Neutrophil (primary cell): ENCODE results near the gene PTPMT1.

Experiments used
- H3K27ac ChIP-seq: fragments of 200-600 bp; sonication (generic); 2 replicates; pipeline ENCODE4 v1.5.1; 2016; ENCODE audit warnings: mild to moderate bottlenecking, moderate library complexity
- H3K27me3 ChIP-seq: fragments of 200-600 bp; sonication (generic); 2 replicates; pipeline ENCODE4 v1.6.0; 2016; ENCODE audit warnings: mild to moderate bottlenecking
- H3K36me3 ChIP-seq: fragments of 200-600 bp; sonication (generic); 2 replicates; pipeline ENCODE4 v1.5.1; 2017
- H3K4me1 ChIP-seq, 2 experiments: fragments of 200-600 bp in 1 of 2; sonication (generic) in 1 of 2; 1 replicate in 1 of 2; 2 replicates in 1 of 2; pipeline versions ENCODE4 v1.5.1 to v1.6.1; 2013 to 2016; ENCODE audit warnings: low read depth in 1 of 2, low read length in 1 of 2, mild to moderate bottlenecking in 1 of 2, moderate library complexity in 1 of 2; ENCODE audit not compliant: control insufficient read depth in 1 of 2, insufficient read depth in 1 of 2
- H3K4me3 ChIP-seq, 2 experiments: fragments of 200-600 bp in 1 of 2; sonication (generic) in 1 of 2; 1 replicate in 1 of 2; 2 replicates in 1 of 2; pipeline ENCODE4 v1.5.1; 2013 to 2016; ENCODE audit warnings: low read depth in 1 of 2, low read length in 1 of 2, mild to moderate bottlenecking in 1 of 2, moderate library complexity in 1 of 2
- H3K9me3 ChIP-seq: fragments of 200-600 bp; sonication (generic); 2 replicates; pipeline ENCODE4 v1.5.1; 2016
- CTCF ChIP-seq: fragments of 200-600 bp; sonication (generic); IDR thresholded peaks from 2 replicates; pipeline ENCODE4 v1.5.1; 2016; ENCODE audit warnings: antibody characterized with exemption

PTPMT1 gene

GRCh38 chr11:47591764-47592163, 26.4 kb downstream of the PTPMT1 start:
- H3K27me3 ChIP-seq, result peaks cover 43% of the 10 kb centered on the region
- H3K36me3 ChIP-seq, result no peaks in the 10 kb centered on the region
- no peak for TF ChIP-seq CTCF
- peaks cover 20 to 29% of the 10 kb centered on the region in 2 experiments for H3K4me1 ChIP-seq
- no peaks in the 10 kb centered on the region for H3K9me3 ChIP-seq
- H3K4me3 ChIP-seq, result no peak overlapping the region
- no peak overlapping the region for H3K27ac ChIP-seq

GRCh38 chr11:47592251-47592650, 26.9 kb downstream of the PTPMT1 start:
- Histone ChIP-seq H3K27ac (no peak overlapping the region), H3K27me3 (peaks cover 43% of the 10 kb centered on the region), H3K9me3 (no peaks in the 10 kb centered on the region), H3K36me3 (no peaks in the 10 kb centered on the region), H3K4me1 (peaks cover 20 to 29% of the 10 kb centered on the region in 2 experiments), H3K4me3 (no peak overlapping the region)
- no peak for TF ChIP-seq CTCF

- Histone ChIP-seq H3K9me3 (no peaks in the 10 kb centered on the region), H3K4me3 (no peak overlapping the region), H3K36me3 (no peaks in the 10 kb centered on the region), H3K27ac (no peak overlapping the region), H3K27me3 (peaks cover 43% of the 10 kb centered on the region), H3K4me1 (peaks cover 16 to 24% of the 10 kb centered on the region in 2 experiments)
- no peak for TF ChIP-seq CTCF
Observed at GRCh38 chr11:47592970-47593369, 27.6 kb downstream of the PTPMT1 start.

- Histone ChIP-seq H3K4me1 (peaks cover 15 to 22% of the 10 kb centered on the region in 2 experiments), H3K4me3 (no peak overlapping the region), H3K9me3 (no peaks in the 10 kb centered on the region), H3K27ac (no peak overlapping the region), H3K36me3 (no peaks in the 10 kb centered on the region), H3K27me3 (peaks cover 43% of the 10 kb centered on the region)
- TF ChIP-seq CTCF, result no peak
Observed at GRCh38 chr11:47593492-47593933, 28.1 kb downstream of the PTPMT1 start.

GRCh38 chr11:47593934-47594855, 28.8 kb downstream of the PTPMT1 start, which contains the start of gene C1QTNF4:
Gene C1QTNF4 (minus strand): TSS chr11:47594411. CDS start chr11:47590810, 3,601 bp downstream.
- no peaks in the 10 kb centered on the region for H3K36me3 ChIP-seq
- peaks cover 15 to 22% of the 10 kb centered on the region in 2 experiments for H3K4me1 ChIP-seq
- H3K27me3 ChIP-seq, result peaks cover 43% of the 10 kb centered on the region
- no peaks in the 10 kb centered on the region for H3K9me3 ChIP-seq
- H3K27ac ChIP-seq, result no peak within 1 kb of the TSS
- H3K4me3 ChIP-seq, result no peak within 1 kb of the TSS
- no peak for TF ChIP-seq CTCF
